CD4-positive, alpha-beta T cell (primary cell): Measurements from ENCODE around the gene GOLGA6C. TPM values are rescaled to one million over a fixed set of nuclear protein-coding genes. Genes with fewer than 3 reads are reported as not detected.
A peak's percentile ranks its signal among the peaks of the same experiment; 100 is the strongest.
"Not testable (repeated sequence)": the region's sequence is repeated elsewhere in the genome, so short reads cannot be mapped to it uniquely, and the experiment has no call there.

Source experiments
- ATAC-seq: fragments of 200-7000 bp; cut with Tn5 transposase; one replicate; pipeline ENCODE4 v1.10.0; 2022; ENCODE audit warnings: mild to moderate bottlenecking; ENCODE audit not compliant: poor library complexity
- CTCF ChIA-PET: fragments of 350-600 bp; sonication (Branson Sonifier 250); formaldehyde crosslinking; loops from one replicate; lab custom pipeline; 2021; ENCODE audit warnings: antibody characterized with exemption, inconsistent platforms; lab: Charles Lee
- POLR2A ChIA-PET: fragments of 350-600 bp; sonication (Branson Sonifier 250); formaldehyde crosslinking; loops from one replicate; lab custom pipeline; 2021; ENCODE audit warnings: antibody characterized with exemption, inconsistent platforms; lab: Charles Lee
- DNase-seq, 14 experiments: peaks; one replicate each; pipeline ENCODE4 v3.0.0-alpha.2; 2013 to 2020; ENCODE audit warnings: mixed read lengths in 2 of 14
- H3K27ac ChIP-seq, 2 donors: one replicate each; pipeline versions ENCODE4 v1.5.1 to v1.7.0; 2013; ENCODE audit warnings: low read length in 2 of 2, low read depth in 1 of 2, mild to moderate bottlenecking in 1 of 2
- H3K27me3 ChIP-seq, 2 experiments: 1 replicate in 1 of 2; 2 replicates in 1 of 2; pipeline versions ENCODE4 v1.6.1 to v1.7.0; 2013; ENCODE audit warnings: low read length in 2 of 2, control low read depth in 1 of 2, mild to moderate bottlenecking in 1 of 2, moderate library complexity in 1 of 2; ENCODE audit not compliant: insufficient read depth in 2 of 2, control insufficient read depth in 1 of 2
- H3K36me3 ChIP-seq: one replicate; pipeline ENCODE4 v1.6.1; 2013; ENCODE audit warnings: low read length, control low read depth; ENCODE audit not compliant: insufficient read depth
- H3K4me1 ChIP-seq: one replicate; pipeline ENCODE4 v1.6.1; 2013; ENCODE audit warnings: low read length, control low read depth; ENCODE audit not compliant: insufficient read depth
- H3K4me3 ChIP-seq: one replicate; pipeline ENCODE4 v1.5.1; 2013; ENCODE audit warnings: mild to moderate bottlenecking, low read length, moderate library complexity
- H3K9me3 ChIP-seq, 2 experiments: 1 replicate in 1 of 2; 2 replicates in 1 of 2; pipeline versions ENCODE4 v1.6.1 to v1.7.0; 2013; ENCODE audit warnings: low read length in 2 of 2, mild to moderate bottlenecking in 2 of 2, control low read depth in 1 of 2, moderate library complexity in 1 of 2; ENCODE audit not compliant: control insufficient read depth in 1 of 2, insufficient read depth in 1 of 2
- H3K27ac Mint-ChIP-seq: one replicate; pipeline ENCODE4 v1.8.0; 2020; ENCODE audit warnings: mixed read lengths
- H3K27me3 Mint-ChIP-seq: one replicate; pipeline ENCODE4 v1.8.0; 2021; ENCODE audit warnings: mixed read lengths
- H3K36me3 Mint-ChIP-seq: one replicate; pipeline ENCODE4 v1.8.0; 2021; ENCODE audit warnings: low read depth, mixed read lengths
- H3K4me1 Mint-ChIP-seq: one replicate; pipeline ENCODE4 v1.8.0; 2021; ENCODE audit warnings: low read depth, mixed read lengths
- H3K4me3 Mint-ChIP-seq: one replicate; pipeline ENCODE4 v1.8.0; 2020; ENCODE audit warnings: mild to moderate bottlenecking, mixed read lengths
- H3K9me3 Mint-ChIP-seq: one replicate; pipeline ENCODE4 v1.8.0; 2020; ENCODE audit warnings: mixed read lengths
- CTCF ChIP-seq: fragments of 200-600 bp; IDR thresholded peaks from one replicate; pipeline ENCODE4 v1.8.0; 2022; ENCODE audit warnings: antibody characterized with exemption, mild to moderate bottlenecking
- intact Hi-C, 2 experiments: fragments of 100-400 bp; cut with DNase I in 1 of 2; cut with micrococcal nuclease in 1 of 2; formaldehyde crosslinking; loops; one replicate each; pipeline versions ENCODE4 v1.15.1 to v1.9.0; 2023 to 2025; cut with DNase I, micrococcal nuclease
- total RNA-seq, 174 experiments: library from RNA in 2 of 174; stranded (reverse) in 2 of 174; gene quantifications; one replicate each; pipeline ENCODE4 v1.2.3 and lab custom pipeline; 2021 to 2026

The GOLGA6C gene
- total RNA-seq, 2 experiments from 2014 or later, result not detected

- H3K27me3 ChIP-seq, ATAC-seq, H3K9me3 Mint-ChIP-seq, H3K27ac Mint-ChIP-seq, H3K36me3 ChIP-seq, CTCF ChIA-PET, DNase-seq, H3K9me3 ChIP-seq, H3K4me1 ChIP-seq, H3K4me3 Mint-ChIP-seq, POLR2A ChIA-PET, H3K36me3 Mint-ChIP-seq, intact Hi-C loops, H3K4me1 Mint-ChIP-seq, H3K27me3 Mint-ChIP-seq, H3K27ac ChIP-seq, H3K4me3 ChIP-seq: not testable (repeated sequence)
These were observed 24.4 kb downstream of the GOLGA6C start, which contains the start of gene GOLGA6D for GRCh38 chr15:75282572-75282971. Gene GOLGA6D (plus strand): TSS chr15:75282835. CDS start chr15:75282876, 41 bp downstream.

GRCh38 chr15:75284152-75284551 is 26.0 kb downstream of the GOLGA6C start:
- intact Hi-C loops, ATAC-seq, CTCF ChIA-PET, H3K4me1 ChIP-seq, H3K27ac Mint-ChIP-seq, H3K27me3 Mint-ChIP-seq, H3K36me3 Mint-ChIP-seq, H3K4me1 Mint-ChIP-seq, POLR2A ChIA-PET, H3K9me3 ChIP-seq, H3K9me3 Mint-ChIP-seq, H3K27ac ChIP-seq, DNase-seq, H3K36me3 ChIP-seq, H3K27me3 ChIP-seq, H3K4me3 Mint-ChIP-seq, H3K4me3 ChIP-seq: not testable (repeated sequence)

- H3K4me1 ChIP-seq, H3K4me3 ChIP-seq, ATAC-seq, H3K36me3 Mint-ChIP-seq, H3K27ac ChIP-seq, H3K27me3 ChIP-seq, CTCF ChIA-PET, H3K4me1 Mint-ChIP-seq, H3K36me3 ChIP-seq, H3K27me3 Mint-ChIP-seq, H3K4me3 Mint-ChIP-seq, H3K27ac Mint-ChIP-seq, intact Hi-C loops, DNase-seq, POLR2A ChIA-PET, H3K9me3 Mint-ChIP-seq, H3K9me3 ChIP-seq: not testable (repeated sequence)
These were observed 35.5 kb downstream of the GOLGA6C start for GRCh38 chr15:75293660-75294059.

GRCh38 chr15:75298541-75299310 is 40.6 kb downstream of the GOLGA6C start:
- H3K4me3 ChIP-seq, intact Hi-C loops, H3K4me1 ChIP-seq, H3K36me3 Mint-ChIP-seq, H3K4me1 Mint-ChIP-seq, H3K9me3 Mint-ChIP-seq, DNase-seq, H3K27ac Mint-ChIP-seq, H3K36me3 ChIP-seq, POLR2A ChIA-PET, H3K27me3 Mint-ChIP-seq, CTCF ChIA-PET, H3K27me3 ChIP-seq, H3K4me3 Mint-ChIP-seq, H3K9me3 ChIP-seq, H3K27ac ChIP-seq: not testable (repeated sequence)
- ATAC-seq, result peak; percentile 96
- peak; percentile 22 for TF ChIP-seq CTCF
